Transverse colon (tissue), 3 donors: ENCODE results near the gene EIF3B.

Source experiments
- EP300 ChIP-seq: sonication (generic); formaldehyde crosslinking; IDR thresholded peaks from one replicate; pipeline ENCODE4 v1.6.1; 2017; ENCODE audit warnings: antibody characterized with exemption, low read depth
- TF ChIP-seq, protein P1 (sequence below), 5 experiments: fragments of 200-600 bp in 3 of 5; fragments of 450-650 bp in 2 of 5; sonication (generic) in 3 of 5; IDR thresholded peaks; 1 replicate in 2 of 5; 2 replicates in 3 of 5; pipeline ENCODE4 v1.5.1; 2016 to 2017; ENCODE audit warnings: antibody characterized with exemption in 5 of 5, inconsistent platforms in 3 of 5, mild to moderate bottlenecking in 2 of 5, moderate library complexity in 1 of 5

DNA sequence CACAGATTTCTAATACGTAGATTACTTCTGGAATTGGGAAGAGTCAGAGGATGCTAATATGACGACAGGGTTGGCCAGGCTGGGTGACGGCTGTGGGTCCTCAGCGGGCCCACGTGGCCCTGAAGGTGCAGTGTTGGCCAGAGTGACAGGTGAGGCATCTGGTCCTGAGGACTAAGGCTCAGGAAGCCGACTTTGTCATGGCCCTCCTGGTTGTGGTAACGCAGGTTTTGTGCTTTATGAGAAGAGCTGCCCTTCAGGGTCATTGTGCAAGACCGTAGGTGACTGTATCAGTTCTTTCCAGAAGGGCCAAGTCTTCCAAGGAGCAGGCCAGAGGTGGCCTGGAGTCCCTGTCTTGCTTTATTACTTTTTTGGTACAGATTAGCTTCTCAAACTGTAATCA lies 2.5 kb downstream of the EIF3B start:
- TF ChIP-seq, protein P1, sequence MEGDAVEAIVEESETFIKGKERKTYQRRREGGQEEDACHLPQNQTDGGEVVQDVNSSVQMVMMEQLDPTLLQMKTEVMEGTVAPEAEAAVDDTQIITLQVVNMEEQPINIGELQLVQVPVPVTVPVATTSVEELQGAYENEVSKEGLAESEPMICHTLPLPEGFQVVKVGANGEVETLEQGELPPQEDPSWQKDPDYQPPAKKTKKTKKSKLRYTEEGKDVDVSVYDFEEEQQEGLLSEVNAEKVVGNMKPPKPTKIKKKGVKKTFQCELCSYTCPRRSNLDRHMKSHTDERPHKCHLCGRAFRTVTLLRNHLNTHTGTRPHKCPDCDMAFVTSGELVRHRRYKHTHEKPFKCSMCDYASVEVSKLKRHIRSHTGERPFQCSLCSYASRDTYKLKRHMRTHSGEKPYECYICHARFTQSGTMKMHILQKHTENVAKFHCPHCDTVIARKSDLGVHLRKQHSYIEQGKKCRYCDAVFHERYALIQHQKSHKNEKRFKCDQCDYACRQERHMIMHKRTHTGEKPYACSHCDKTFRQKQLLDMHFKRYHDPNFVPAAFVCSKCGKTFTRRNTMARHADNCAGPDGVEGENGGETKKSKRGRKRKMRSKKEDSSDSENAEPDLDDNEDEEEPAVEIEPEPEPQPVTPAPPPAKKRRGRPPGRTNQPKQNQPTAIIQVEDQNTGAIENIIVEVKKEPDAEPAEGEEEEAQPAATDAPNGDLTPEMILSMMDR (IDR thresholded peaks at IDR 0.05), result no peak
- TF ChIP-seq EP300, result no peak
